RWPE2 (cell line): ENCODE data around the gene CCT2.

Source experiments
- ATAC-seq: fragments of 200-7000 bp; cut with Tn5 transposase; 3 replicates; pipeline ENCODE4 v1.9.1; 2021; ENCODE audit warnings: low read depth
- DNase-seq: peaks from one replicate; pipeline ENCODE4 v3.0.0-alpha.2; 2020; ENCODE audit warnings: low spot score
- H3K27ac ChIP-seq: fragments of 450-650 bp; 2 replicates; pipeline ENCODE4 v1.5.1; 2017; ENCODE audit warnings: mild to moderate bottlenecking; ENCODE audit not compliant: poor library complexity, severe bottlenecking
- H3K27me3 ChIP-seq: fragments of 250-450 bp; sonication (Bioruptor Pico); 2 replicates; pipeline ENCODE4 v1.5.1; 2021; ENCODE audit warnings: mild to moderate bottlenecking, moderate library complexity; ENCODE audit not compliant: insufficient read depth, poor library complexity, severe bottlenecking
- H3K36me3 ChIP-seq: fragments of 250-450 bp; sonication (Bioruptor Pico); 2 replicates; pipeline ENCODE4 v1.5.1; 2020; ENCODE audit warnings: low read depth, mild to moderate bottlenecking, moderate library complexity
- H3K4me1 ChIP-seq: fragments of 250-450 bp; sonication (Bioruptor Pico); 2 replicates; pipeline ENCODE4 v1.5.1; 2021; ENCODE audit warnings: mild to moderate bottlenecking, moderate library complexity; ENCODE audit not compliant: insufficient read depth, poor library complexity, severe bottlenecking
- H3K4me3 ChIP-seq: fragments of 250-450 bp; sonication (Bioruptor Pico); 2 replicates; pipeline ENCODE4 v1.5.1; 2021; ENCODE audit warnings: mild to moderate bottlenecking, moderate library complexity; ENCODE audit not compliant: severe bottlenecking
- H3K9me3 ChIP-seq: fragments of 250-450 bp; sonication (Bioruptor Pico); 2 replicates; pipeline ENCODE4 v1.5.1; 2021; ENCODE audit warnings: mild to moderate bottlenecking, moderate library complexity; ENCODE audit not compliant: severe bottlenecking
- TF ChIP-seq, protein P1 (sequence below): fragments of 450-650 bp; IDR thresholded peaks from one replicate; pipeline ENCODE4 v1.5.1; 2017; ENCODE audit warnings: mild to moderate bottlenecking, moderate library complexity; ENCODE audit not compliant: poor library complexity, severe bottlenecking

Gene CCT2

GRCh38 chr12:69546693-69547438 lies 38.4 kb upstream of the CCT2 start:
- Histone ChIP-seq H3K4me1 (no peaks in the 10 kb centered on the region), H3K27me3 (no peaks in the 10 kb centered on the region), H3K36me3 (peaks cover 16% of the 10 kb centered on the region), H3K4me3 (no peak overlapping the region), H3K27ac (no peak overlapping the region), H3K9me3 (no peaks in the 10 kb centered on the region)
- DNase-seq, result no peak
- TF ChIP-seq, protein P1, sequence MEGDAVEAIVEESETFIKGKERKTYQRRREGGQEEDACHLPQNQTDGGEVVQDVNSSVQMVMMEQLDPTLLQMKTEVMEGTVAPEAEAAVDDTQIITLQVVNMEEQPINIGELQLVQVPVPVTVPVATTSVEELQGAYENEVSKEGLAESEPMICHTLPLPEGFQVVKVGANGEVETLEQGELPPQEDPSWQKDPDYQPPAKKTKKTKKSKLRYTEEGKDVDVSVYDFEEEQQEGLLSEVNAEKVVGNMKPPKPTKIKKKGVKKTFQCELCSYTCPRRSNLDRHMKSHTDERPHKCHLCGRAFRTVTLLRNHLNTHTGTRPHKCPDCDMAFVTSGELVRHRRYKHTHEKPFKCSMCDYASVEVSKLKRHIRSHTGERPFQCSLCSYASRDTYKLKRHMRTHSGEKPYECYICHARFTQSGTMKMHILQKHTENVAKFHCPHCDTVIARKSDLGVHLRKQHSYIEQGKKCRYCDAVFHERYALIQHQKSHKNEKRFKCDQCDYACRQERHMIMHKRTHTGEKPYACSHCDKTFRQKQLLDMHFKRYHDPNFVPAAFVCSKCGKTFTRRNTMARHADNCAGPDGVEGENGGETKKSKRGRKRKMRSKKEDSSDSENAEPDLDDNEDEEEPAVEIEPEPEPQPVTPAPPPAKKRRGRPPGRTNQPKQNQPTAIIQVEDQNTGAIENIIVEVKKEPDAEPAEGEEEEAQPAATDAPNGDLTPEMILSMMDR, result no peak
- no peak for ATAC-seq

DNA sequence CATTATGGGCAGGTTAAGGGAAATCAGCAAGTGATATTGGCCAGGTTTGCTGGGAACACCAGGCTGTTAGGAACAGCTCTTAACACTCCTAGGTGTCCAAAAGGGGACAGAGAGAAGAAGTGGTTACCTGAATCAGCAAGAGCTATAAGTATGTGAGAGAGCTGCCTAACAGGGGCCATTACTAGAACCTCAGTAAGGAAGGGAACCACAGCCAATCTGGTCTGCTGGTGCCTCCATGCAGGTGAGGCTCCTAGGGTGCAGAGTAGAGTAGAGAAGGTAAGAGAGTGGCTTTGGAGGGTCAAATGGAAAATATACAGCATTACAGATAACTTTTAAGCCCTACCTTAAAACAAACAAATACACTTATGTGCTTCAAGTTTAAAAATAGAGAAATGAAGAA lies 36.6 kb upstream of the CCT2 start:
- ATAC-seq (no peak), DNase-seq (no peak)
- H3K4me1 ChIP-seq, result peaks cover 4% of the 10 kb centered on the region
- no peak overlapping the region for H3K4me3 ChIP-seq
- TF ChIP-seq, protein P1, result no peak
- H3K9me3 ChIP-seq, result no peaks in the 10 kb centered on the region
- no peaks in the 10 kb centered on the region for H3K27me3 ChIP-seq
- peaks cover 6% of the 10 kb centered on the region; the same call in 1 of the 2 replicates for H3K36me3 ChIP-seq
- H3K27ac ChIP-seq, result no peak overlapping the region

DNA sequence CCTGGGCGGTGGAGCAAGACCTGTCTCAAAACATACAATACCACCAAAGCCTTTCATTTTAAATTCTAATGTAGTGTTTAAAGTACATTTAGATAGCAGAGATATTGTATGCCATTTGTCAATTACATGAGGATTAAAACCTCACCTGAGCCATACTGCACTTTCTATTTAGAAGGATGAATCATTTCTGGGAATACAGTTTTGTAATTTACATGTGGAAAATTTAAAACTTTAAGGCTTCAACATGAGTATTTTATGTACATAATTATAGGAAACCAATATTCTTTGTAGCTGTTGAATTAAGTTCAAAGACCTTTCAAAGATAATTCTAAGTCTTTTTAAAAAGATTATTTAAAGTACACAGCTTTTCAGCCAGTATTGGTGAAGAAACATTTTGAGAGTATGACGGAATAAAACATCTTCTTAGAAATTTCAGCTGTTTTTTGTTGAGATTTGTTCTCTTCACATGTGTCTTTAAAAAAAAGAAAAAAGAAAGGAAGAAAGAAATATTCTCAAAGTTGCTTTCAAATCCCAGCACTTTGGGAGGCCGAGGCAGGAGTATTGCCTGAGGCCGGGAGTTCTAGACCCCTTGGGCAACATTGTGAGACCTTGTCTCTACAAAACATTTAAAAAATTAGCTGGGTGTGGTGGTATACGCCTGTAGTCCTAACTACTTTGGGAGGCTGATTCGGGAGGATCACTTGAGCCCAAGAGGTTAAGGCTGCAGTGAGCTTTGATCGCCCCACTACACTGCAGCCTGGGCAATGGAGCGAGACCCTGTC lies 34.5 kb upstream of the CCT2 start:
- Histone ChIP-seq H3K9me3 (no peaks in the 10 kb centered on the region), H3K4me3 (no peak overlapping the region), H3K27ac (no peak overlapping the region), H3K36me3 (no peaks in the 10 kb centered on the region), H3K4me1 (peaks cover 21% of the 10 kb centered on the region), H3K27me3 (no peaks in the 10 kb centered on the region)
- TF ChIP-seq, protein P1, result no peak
- no peak for DNase-seq
- no peak for ATAC-seq

DNA sequence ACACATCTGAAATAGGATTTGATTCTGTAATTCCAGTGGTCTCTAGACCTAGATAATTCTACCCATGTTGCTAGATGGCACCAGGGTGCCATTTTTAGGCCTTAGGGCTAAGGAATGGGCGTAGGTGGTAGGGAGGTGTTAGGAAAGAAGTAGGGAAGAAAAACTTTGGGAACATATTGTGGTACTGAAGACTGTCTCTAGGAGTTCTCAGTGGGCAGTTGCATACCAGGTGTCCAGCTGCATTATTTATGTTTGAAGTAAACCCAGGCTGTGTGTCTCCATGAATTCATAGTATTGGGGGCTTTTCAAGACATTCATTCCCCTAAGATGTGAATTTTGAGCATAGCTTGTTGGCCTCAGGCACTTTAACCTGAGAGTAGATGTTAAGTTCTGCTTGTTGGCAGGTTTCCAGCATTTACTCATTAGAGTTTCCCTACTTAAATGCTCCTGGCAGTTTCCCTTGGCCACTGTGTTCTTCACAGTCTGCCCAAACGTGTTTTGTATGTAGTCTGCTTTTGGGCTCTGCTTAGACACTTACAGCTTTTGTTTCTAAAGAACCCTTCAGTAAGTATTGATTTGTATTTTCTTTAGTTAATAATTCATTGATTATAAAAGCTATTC lies 31.5 kb upstream of the CCT2 start:
- DNase-seq (no peak), ATAC-seq (peak; percentile 73)
- H3K27me3 ChIP-seq, result no peaks in the 10 kb centered on the region
- peak overlapping the region; percentile 63 for H3K27ac ChIP-seq
- no peaks in the 10 kb centered on the region for H3K9me3 ChIP-seq
- TF ChIP-seq, protein P1, result no peak
- H3K4me1 ChIP-seq, result peaks cover 36% of the 10 kb centered on the region
- no peaks in the 10 kb centered on the region; the same call in 1 of the 2 replicates for H3K36me3 ChIP-seq
- H3K4me3 ChIP-seq, result no peak overlapping the region
